NOMO-1 treated with dmso at 0.1 percent for 144 hours (cell line): ENCODE data around the gene NDUFAB1.
"Not testable (repeated sequence)": the region's sequence is repeated elsewhere in the genome, so short reads cannot be mapped to it uniquely, and the experiment has no call there.

Source experiments
- DNase-seq: peaks from one replicate; lab custom pipeline; 2025; ENCODE audit not compliant: unreplicated experiment; lab: John Stamatoyannopoulos, UW

Gene NDUFAB1

DNA sequence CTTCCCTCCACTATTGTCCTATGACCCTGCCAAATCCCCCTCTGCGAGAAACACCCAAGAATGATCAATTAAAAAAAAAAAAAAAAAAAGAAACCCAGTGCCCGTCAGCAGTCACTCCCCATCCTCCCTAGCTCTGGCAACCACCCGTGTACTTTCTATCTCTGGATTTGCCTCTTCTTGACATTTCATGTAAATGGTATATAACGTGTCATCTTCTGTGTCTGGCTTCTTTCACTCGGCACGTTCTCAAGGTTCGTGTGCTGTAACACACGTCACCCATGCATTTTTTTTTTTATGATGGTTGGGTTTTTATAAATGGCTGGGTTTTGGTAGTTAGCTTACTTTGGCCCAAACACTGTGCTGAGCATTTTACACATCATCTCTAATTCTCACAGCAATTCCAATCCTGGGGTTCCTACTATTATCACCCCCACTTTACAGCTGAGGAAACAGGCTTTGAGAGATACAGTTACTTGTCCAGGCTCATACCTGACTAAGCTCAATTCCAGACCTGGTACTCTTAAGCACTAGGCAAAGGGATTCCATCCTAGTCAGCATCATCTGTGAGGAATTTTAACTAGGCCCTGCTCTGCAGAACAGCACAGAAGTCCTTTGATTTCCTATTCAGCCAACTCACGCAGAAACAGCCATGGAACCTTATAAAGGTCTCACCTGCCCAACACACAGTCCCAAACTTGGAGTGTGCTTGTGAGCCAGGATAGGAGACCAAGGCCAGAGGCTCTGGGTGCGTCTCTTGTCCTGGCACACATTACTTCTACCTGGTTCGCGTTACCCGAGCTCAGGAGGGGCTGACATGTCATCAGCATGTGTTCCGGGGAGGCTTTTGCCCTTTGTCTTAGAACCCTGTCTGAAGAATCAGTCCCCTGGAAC is 11.7 kb downstream of the NDUFAB1 start:
- no peak for DNase-seq

DNA sequence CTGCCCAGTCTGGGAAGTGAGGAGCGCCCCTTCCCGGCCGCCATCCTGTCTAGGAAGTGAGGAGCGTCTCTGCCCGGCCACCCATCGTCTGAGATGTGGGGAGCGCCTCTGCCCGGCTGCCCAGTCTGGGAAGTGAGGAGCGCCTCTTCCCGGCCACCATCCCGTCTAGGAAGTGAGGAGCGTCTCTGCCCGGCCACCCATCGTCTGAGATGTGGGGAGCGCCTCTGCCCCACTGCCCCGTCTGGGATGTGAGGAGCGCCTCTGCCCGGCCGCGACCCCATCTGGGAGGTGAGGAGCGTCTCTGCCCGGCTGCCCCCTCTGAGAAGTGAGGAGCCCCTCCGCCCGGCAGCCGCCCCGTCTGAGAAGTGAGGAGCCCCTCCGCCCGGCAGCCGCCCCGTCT is 12.8 kb downstream of the NDUFAB1 start:
- DNase-seq = not testable (repeated sequence)

DNA sequence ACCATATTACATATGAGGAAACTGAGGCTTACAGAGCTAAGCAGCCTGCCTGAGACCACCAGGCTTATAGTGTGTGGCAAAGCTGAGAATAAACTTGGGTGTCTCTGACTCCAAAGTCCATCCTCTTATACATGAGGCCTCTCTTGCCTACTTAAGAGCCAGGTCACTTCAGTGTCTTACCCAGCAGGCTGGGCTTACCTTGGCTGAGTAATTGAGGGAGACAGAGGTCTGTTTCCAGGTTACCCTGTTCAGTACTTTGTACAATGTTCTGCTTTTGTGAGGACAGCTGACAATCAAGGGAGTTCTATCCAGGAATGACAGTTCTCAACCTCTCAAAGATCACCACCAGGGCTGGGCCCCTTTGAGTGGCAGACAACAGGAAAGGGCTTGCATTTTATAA is 14.4 kb downstream of the NDUFAB1 start:
- no peak for DNase-seq

DNA sequence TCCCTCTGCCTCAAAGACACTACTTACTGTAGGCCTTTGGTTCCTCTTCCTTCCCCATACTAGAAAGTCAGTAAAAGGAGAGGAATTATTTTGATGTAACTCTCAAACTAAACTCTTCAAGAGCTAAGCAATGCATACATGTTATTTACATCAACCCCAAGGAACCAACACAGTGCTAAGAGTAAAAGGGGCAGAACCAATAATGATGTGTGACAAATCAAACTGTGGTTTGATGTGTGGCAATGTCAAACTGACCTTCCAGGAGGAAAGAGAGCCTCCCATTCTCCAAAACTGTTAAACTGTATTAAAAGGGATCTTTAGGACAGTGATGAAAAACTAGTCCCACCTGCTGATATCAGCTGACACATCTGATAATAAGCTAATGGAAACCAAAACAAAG is 15.7 kb downstream of the NDUFAB1 start:
- no peak for DNase-seq

DNA sequence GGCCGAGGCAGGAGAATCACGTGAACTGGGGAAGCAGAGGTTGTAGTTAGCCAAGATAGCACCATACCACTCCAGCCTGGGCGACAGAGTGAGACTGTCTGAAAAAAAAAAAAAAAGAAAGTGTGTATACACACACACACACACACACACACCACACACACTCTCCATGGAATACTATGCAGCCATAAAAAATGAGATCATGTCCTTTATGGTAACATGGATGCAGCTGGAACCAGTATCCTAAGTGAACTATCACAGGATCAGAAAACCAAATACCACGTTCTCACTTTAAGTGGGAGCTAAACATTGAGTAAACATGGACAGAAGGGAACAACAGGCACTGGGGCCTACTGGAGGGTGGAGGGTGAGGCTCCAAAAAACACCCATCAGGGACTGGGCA is 16.7 kb downstream of the NDUFAB1 start:
- no peak for DNase-seq

DNA sequence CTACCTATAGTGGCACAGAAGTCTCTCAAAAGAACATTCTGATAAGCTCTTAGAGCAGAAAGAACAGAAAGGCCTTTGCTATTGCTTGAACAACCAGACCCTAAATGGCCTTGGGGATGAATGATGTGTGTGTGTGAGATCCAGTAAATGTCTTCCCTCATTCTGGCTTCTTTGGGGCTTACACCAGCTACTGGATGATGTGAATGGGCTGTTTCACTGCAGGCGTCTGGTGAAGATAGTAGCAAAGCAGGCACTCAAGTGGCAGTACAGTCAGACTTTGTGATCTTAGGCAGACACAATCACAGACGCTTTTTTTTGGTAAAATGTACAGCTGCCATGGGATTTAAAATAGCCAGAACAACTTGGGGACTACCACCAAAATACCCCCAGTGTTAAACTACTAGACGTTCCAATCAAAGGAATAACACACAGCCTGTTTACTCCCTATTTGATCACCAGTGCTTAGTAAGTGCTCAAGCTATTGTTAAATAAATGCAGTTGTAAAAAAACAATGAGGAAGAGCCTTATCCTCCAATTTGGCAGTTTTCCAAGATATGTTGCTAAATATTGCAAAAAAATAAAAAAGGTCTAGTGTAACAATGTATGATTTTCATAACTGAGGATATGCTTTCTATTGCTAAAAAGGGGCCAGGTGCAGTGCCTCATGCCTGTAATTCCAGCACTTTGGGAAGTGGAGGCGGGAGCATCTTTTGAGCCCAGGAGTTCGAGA is 17.9 kb downstream of the NDUFAB1 start:
- DNase-seq = no peak

DNA sequence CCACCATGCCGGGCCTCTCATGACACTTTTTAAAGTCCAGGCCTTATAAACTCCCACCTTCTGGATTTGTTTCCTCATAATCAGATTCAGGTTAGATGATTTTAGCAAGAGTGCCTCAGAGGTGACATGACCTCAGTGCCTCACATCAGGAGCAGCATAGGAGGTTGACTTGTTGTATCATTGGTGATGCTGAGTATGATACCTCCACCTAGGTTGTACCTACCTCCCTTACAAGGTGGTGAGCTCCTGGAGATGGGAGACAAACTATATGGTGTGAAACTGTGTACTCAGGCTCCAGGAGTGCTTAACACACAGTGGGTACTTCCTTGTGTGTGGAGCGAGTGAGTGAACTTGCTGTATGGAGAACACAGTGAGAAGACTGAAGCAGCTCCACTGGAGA is 18.6 kb downstream of the NDUFAB1 start:
- DNase-seq = no peak

DNA sequence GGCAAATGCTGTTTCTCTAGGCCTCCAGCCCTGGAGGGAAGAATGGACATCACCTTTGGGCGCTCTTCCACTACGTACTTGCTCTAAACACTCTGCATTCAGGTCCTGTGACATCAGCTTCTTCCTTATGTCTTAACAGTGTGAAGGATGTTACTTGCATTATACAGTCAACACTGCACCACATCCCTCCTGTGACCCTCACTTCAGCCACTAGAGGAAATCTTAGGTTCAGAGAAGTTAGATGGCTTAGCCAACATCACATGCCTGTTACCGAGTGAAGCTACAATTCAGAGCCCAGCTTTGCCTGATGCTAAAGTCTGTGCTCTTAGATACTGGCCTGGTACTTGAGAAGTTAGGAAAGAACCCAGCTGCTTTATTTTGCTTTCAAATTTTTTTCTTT is 20.3 kb downstream of the NDUFAB1 start:
- no peak for DNase-seq

DNA sequence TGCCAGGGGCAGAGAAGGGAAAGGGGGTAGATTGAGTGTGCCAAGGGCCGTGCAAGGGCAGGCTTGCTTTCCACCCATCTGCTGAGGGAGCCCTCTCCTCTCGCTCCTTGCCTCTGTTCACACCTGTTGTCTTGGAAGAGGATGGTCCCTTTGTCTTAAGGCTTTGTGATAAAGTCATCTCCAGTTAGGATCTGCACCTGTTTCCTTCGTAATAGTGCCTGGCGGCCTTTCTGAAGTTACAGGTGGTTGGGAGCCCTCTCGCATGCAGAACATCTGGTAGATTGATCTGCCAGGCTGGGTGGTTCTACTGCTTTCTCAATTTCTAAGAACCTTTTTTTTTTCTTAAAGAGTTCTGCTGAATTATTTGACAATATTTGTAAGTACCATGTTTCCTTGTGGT is 22.3 kb downstream of the NDUFAB1 start:
- DNase-seq = no peak

DNA sequence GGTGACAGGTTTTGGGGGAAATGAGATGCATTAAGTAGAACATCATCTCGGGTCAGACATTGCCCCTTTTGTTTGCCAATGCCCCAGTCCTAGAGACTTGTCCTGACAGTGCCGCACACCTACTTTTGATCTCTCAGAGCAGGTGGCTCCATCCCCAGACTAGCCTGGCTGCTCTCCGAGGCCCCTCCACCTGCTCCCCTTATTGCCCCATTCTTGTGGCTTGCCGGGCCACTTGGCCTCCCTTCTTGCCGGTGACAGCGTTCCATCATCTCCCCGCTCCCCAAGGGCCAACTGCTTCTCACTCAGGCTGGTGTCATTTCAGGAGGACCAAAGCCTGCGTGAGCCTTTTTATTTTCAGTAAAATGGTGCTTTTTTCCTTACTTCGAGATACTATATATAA is 23.7 kb downstream of the NDUFAB1 start:
- DNase-seq = no peak

DNA sequence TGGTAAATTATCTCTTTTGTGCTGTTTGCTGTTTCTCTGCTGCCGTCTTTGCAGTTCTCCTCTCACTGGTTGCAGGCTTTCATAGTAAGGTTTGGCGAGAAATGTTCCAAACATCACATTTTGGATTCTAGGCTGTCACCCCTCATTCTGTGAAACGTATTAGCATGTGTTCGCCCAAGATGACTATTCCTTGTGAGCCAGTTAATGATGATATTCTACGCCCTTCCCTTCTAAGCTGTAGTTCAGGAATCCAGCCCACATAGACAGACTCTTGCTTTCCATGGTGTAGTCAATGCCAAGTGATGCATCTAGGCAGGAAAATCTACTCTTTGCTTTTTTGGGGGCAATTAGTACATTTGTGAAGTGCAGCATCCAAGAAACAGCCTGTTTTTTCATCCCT is 24.2 kb downstream of the NDUFAB1 start:
- no peak for DNase-seq

DNA sequence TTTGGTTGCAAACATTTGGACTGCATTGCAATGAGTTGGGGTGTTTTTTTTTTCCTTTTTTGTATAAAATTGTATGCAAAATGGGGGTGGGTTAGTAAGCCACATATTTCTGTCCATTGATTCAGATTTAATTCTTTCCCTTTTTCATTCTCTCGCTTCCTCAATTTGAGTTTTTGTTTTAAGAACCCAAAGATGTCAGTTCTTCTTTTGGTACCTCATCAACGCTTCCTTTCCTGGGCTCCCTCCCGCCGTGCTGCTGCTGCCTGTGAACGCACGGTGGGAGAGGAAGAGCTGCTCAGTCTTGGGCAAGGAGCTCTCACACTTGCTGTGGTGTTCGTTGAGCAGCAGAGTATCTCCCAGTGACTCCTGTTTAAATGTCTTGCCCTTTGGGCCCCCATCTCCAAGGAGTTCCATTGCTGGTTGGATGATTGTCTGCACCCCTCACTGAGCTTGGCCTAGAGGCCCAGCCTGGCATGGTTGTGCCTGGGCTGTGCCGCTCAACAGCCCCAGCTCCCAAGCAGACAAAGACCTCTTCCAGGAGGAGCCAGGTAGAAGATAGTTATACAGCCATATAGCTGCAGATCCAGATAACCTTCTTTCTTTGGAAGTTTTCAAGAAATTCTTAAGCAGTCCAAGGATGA is 25.0 kb downstream of the NDUFAB1 start:
- peak; percentile 93 for DNase-seq

DNA sequence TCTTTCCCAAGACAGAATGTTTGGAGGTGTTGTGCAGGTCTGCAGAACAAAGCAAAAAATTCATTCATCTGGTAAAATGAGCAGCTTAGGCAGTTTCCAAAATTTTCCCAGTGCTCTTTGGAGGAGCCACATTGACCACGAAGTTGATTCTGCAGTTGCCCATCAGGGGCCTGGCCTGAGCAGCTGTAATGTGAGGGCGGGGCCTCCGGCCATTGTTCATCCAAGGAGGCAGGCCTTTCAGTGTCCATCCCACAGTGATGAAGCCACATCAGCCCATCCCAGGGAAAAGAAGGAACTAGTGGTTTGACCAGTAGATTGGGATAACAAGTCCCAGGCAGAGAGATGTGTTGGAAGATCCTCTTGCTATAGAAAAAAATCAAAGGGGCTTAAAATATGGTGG is 28.5 kb downstream of the NDUFAB1 start:
- no peak for DNase-seq

DNA sequence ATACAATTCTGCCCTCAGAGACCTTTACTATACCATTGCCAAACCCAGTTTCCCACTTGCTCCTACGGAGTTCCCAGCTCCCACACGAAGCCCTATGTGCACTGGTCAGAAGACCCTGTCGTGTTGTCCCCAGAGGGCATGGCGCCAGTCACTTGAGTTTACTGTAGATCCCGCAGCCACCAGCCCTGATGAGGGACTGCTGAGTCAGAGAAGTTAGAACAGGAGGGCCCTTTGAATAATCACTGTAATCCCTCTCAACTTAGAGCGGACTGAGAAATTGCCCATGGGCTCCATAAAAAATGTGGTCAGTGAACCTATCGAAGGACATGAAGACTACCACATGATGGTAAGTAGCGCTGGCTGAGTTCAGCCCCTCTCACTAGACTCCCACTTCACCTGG is 29.4 kb downstream of the NDUFAB1 start:
- no peak for DNase-seq

DNA sequence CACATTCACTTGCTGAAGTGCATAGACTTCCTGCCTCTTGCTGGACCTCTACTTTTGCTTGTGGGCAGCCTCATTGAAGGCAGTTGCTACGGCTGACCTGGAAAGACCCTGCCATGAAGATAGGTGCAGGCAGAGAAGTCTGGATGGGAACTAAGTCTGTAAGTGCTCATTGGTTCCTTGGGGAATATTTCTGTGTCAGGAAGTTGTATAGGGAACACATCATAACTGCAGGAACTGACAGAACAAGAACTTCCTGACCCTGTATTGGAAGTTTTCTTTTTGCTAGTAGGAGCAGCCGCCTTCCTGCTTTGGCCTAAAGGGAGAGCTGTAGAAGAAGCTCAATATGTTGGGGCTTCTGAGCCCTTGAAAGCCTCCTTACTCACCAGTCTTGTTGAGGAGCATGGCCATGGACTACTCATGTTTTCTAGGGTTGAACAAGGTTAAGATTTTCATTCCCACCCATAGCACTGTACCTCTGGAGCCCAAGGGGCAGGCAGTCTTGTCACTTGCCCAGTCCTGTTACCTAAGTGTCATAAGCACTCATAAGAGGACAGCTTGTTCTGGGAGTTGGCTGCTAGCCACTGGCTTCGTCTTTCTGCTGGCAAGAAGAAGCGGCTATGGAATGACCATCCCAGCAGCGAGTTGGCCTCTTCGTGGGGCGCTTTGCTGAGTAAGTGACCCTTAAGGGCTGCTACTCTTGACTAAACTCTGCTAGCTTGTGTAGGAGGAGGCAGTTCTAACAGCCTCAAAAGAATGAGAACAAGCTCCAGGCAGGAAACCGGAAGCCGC is 31.3 kb downstream of the NDUFAB1 start:
- no peak for DNase-seq

DNA sequence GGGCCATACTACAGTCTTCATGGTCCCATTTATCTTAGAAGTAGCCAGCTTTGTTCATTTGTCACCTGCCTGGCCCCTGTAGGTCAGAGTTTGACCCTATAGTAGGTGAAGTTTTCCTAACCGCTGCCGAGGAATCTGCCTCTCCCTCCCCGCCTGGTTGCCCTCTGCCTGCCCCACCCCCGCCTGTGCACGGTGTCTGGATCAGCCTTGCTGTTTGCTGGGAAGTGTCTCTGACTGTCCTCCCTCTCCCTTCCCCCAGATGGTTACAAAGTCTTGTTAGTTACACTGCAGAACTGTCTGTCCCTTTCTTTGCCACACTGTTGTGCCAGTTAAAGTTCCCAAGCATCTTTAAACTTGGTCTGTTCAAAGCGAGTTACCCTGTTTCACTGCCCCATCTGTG is 32.9 kb downstream of the NDUFAB1 start:
- no peak for DNase-seq

DNA sequence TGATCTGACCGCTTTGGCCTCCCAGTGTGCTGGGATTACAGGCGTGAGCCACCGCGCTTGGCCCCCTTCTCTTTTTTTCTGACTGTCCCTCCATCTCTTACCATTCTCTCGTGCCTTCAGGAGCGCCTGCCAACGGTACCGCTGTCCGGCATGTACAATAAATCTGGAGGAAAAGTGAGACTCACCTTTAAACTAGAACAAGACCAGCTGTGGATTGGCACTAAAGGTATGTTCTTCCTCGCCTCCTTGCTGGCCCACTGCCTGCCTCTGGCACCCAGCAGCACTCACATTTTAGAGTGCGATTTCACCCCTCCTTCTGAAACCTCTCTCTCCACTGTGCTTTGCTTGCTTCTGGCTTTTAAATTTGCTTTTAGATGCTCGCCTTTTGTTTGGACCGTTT is 33.6 kb downstream of the NDUFAB1 start:
- no peak for DNase-seq

DNA sequence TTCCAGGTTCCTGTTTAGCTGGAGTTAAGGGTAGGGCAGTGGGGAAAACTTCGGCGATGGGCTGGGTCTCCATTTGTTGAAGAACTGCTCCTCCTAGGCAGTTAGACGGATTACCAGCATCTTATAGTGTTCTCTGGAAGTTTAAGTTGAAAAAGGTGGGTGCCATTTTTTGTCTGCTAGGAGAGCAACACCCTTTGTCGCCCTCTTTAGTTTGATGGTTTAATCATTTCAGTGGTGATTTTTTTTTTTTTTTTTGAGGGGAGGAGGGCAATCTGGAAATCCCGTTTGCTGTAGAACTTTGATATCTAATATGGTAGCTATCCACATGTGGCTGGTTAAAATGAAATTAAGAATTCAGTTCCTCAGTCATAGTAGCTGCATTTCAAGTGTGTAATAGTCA is 34.5 kb downstream of the NDUFAB1 start:
- no peak for DNase-seq

DNA sequence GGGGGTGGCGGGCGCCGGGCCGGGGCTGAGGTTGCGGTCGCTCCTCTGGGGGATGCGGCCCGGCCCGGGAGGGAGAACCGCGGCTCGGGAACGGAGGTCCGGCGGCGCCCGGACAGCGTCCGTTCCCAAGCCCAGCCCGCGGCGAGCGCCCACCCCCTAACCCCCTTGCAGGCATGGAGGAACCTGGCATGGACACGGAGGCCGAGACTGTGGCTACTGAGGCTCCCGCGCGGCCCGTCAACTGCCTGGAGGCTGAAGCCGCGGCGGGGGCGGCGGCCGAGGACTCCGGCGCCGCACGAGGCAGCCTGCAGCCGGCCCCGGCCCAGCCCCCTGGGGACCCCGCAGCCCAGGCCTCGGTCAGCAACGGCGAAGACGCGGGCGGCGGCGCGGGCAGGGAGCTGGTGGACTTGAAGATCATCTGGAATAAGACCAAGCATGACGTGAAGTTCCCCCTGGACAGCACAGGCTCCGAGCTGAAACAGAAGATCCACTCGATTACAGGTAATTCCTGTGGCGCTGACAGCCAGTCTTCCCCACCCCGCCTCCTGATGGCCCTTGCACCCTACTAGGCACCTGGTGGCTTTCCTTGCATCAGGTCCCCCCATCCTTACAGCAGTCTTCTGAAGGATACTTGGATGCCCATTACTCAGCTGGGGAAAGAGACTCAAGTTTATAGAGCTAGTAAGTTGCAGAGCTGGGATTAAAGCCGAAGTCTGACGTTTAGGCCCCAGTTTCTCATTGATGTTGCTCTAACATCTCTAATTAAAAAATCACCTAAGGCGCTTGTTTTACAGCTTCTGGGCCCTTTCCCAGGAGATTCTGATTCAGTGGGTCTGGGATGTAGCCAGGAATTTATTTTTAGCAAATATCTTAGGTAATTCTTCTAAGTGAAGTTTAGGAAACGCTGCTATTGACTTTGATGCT is 38.1 kb downstream of the NDUFAB1 start:
- no peak for DNase-seq
